ENCODE measurements around the gene L3MBTL2. TPM values are rescaled to one million over a fixed set of nuclear protein-coding genes. Genes with fewer than 3 reads are reported as not detected.
A peak's percentile ranks its signal among the peaks of the same experiment; 100 is the strongest.

Gene L3MBTL2
- total and polyA plus RNA-seq, 2 experiments from 2014 or later = 12.1 to 20.1 TPM

GRCh38 chr22:41193829-41194228 is 11.3 kb upstream of the L3MBTL2 start:
- Histone ChIP-seq H3K4me2 (no peak overlapping the region), H4K20me1 (ENCODE audit: insufficient read depth, poor library complexity, severe bottlenecking) (no peaks in the 10 kb centered on the region), H3K27ac (no peak overlapping the region), H3K27me3 (peaks cover 4% of the 10 kb centered on the region), H2AFZ (no peak overlapping the region), H3K36me3 (replicated peaks; ENCODE audit: insufficient read depth, low read depth) (no peaks in the 10 kb centered on the region), H3K79me2 (no peaks in the 10 kb centered on the region), H3K9me2 (replicated peaks; ENCODE audit: insufficient read depth) (no peaks in the 10 kb centered on the region), H3K9me3 (ENCODE audit: low read depth) (no peaks in the 10 kb centered on the region), H3K4me3 (no peak overlapping the region), H3K4me1 (ENCODE audit: insufficient read depth) (peaks cover 7% of the 10 kb centered on the region)
- DNase-seq (ENCODE audit: low spot score) = no peak
- WGBS (ENCODE audit: low lambda C conversion rate, missing lambda C conversion rate) = 95% methylated on average over 5 of the region's 6 CpGs
- TF ChIP-seq EZH2phosphoT487 (IDR thresholded peaks at IDR 0.05; ENCODE audit: low read depth, severe bottlenecking, unreplicated experiment) (no peak), EZH2 (IDR thresholded peaks at IDR 0.05; ENCODE audit: borderline replicate concordance) (no peak), CTCF (IDR thresholded peaks at IDR 0.05; ENCODE audit: poor library complexity) (no peak)

- H3K79me2 ChIP-seq = no peaks in the 10 kb centered on the region
- peaks cover 9% of the 10 kb centered on the region for H3K27me3 ChIP-seq
- WGBS (ENCODE audit: low lambda C conversion rate, missing lambda C conversion rate) = under 1% methylated on average over 63 of the region's 91 CpGs
- H3K4me3 ChIP-seq = peak overlapping the region; percentile 91
- H2AFZ ChIP-seq = peak overlapping the region; percentile 96
- no peaks in the 10 kb centered on the region for H3K9me3 ChIP-seq (ENCODE audit: low read depth)
- TF ChIP-seq CTCF (IDR thresholded peaks at IDR 0.05; ENCODE audit: poor library complexity) (peak; percentile 10), EZH2phosphoT487 (IDR thresholded peaks at IDR 0.05; ENCODE audit: low read depth, severe bottlenecking, unreplicated experiment) (no peak)
- peaks cover 7% of the 10 kb centered on the region for H3K4me1 ChIP-seq (ENCODE audit: insufficient read depth)
- peak overlapping the region; percentile 100 for H3K4me2 ChIP-seq
- peak; percentile 84 for DNase-seq (ENCODE audit: low spot score)
- no peak overlapping the region for H3K27ac ChIP-seq
- no peaks in the 10 kb centered on the region for H4K20me1 ChIP-seq (ENCODE audit: insufficient read depth, poor library complexity, severe bottlenecking)
- no peaks in the 10 kb centered on the region for H3K9me2 ChIP-seq (replicated peaks; ENCODE audit: insufficient read depth)
- H3K36me3 ChIP-seq (replicated peaks; ENCODE audit: insufficient read depth, low read depth) = no peaks in the 10 kb centered on the region
Measured at GRCh38 chr22:41197038-41197972, 7.8 kb upstream of the L3MBTL2 start.

- TF ChIP-seq CTCF (IDR thresholded peaks at IDR 0.05; ENCODE audit: poor library complexity) (no peak), EZH2 (IDR thresholded peaks at IDR 0.05; ENCODE audit: borderline replicate concordance) (no peak), EZH2phosphoT487 (IDR thresholded peaks at IDR 0.05; ENCODE audit: low read depth, severe bottlenecking, unreplicated experiment) (no peak)
- peak; percentile 23 for DNase-seq (ENCODE audit: low spot score)
- Histone ChIP-seq H2AFZ (peak overlapping the region; percentile 96), H3K79me2 (no peaks in the 10 kb centered on the region), H3K27me3 (peaks cover 9% of the 10 kb centered on the region), H3K9me3 (ENCODE audit: low read depth) (no peaks in the 10 kb centered on the region), H3K4me3 (peak overlapping the region; percentile 91), H3K36me3 (replicated peaks; ENCODE audit: insufficient read depth, low read depth) (no peaks in the 10 kb centered on the region), H3K4me1 (ENCODE audit: insufficient read depth) (peaks cover 7% of the 10 kb centered on the region), H3K27ac (no peak overlapping the region), H3K9me2 (replicated peaks; ENCODE audit: insufficient read depth) (no peaks in the 10 kb centered on the region), H4K20me1 (ENCODE audit: insufficient read depth, poor library complexity, severe bottlenecking) (no peaks in the 10 kb centered on the region), H3K4me2 (peak overlapping the region; percentile 100)
- WGBS (ENCODE audit: low lambda C conversion rate, missing lambda C conversion rate) = 7% methylated on average over 9 of the region's 9 CpGs
Measured at GRCh38 chr22:41198027-41198580, 7.0 kb upstream of the L3MBTL2 start.
